Esophagus mucosa (tissue), 1 donor: ENCODE measurements around the gene HAO2. TPM values are rescaled to one million over a fixed set of nuclear protein-coding genes. Genes with fewer than 3 reads are reported as not detected.
"Not testable (repeated sequence)": the region's sequence is repeated elsewhere in the genome, so short reads cannot be mapped to it uniquely, and the experiment has no call there.

Source experiments
- ATAC-seq: fragments of 200-7000 bp; cut with Tn5 transposase; one replicate; pipeline ENCODE4 v1.9.1; 2020
- total RNA-seq: library from RNA; stranded (reverse); gene quantifications from one replicate; pipeline ENCODE4 v1.2.4, GENCODE V29; 2023
- donor health status: DM: yes; HTN: yes; CAD: no.

The HAO2 gene
- total RNA-seq: not detected

GRCh38 chr1:119368554-119368953 lies at the start of gene HAO2:
HAO2 (plus strand) TSS chr1:119368785; CDS start chr1:119381086, 12,301 bp downstream.
- no peak for ATAC-seq

- ATAC-seq: no peak
Observed at GRCh38 chr1:119320100-119320499, 48.5 kb upstream of the HAO2 start.

GRCh38 chr1:119321666-119322419 lies 46.7 kb upstream of the HAO2 start:
- ATAC-seq: no peak

GRCh38 chr1:119323216-119323982 lies 45.2 kb upstream of the HAO2 start:
- no peak for ATAC-seq

GRCh38 chr1:119324198-119324597 lies 44.4 kb upstream of the HAO2 start:
- no peak for ATAC-seq

GRCh38 chr1:119326251-119326650 lies 42.3 kb upstream of the HAO2 start:
- ATAC-seq: no peak

- no peak for ATAC-seq
Observed at GRCh38 chr1:119327094-119327449, 41.5 kb upstream of the HAO2 start.

- peak; percentile 36 for ATAC-seq
Observed at GRCh38 chr1:119327450-119328155, 41.0 kb upstream of the HAO2 start.

GRCh38 chr1:119329541-119330461 lies 38.8 kb upstream of the HAO2 start:
- ATAC-seq: no peak

- ATAC-seq: no peak
Observed at GRCh38 chr1:119330466-119331189, 38.0 kb upstream of the HAO2 start.

GRCh38 chr1:119331190-119331515 lies 37.4 kb upstream of the HAO2 start:
- no peak for ATAC-seq

GRCh38 chr1:119331915-119332314 lies 36.7 kb upstream of the HAO2 start:
- ATAC-seq: no peak

- ATAC-seq: no peak
Observed at GRCh38 chr1:119332622-119333021, 36.0 kb upstream of the HAO2 start.

GRCh38 chr1:119333163-119333896 lies 35.3 kb upstream of the HAO2 start:
- no peak for ATAC-seq

GRCh38 chr1:119333897-119334250 lies 34.7 kb upstream of the HAO2 start:
- not testable (repeated sequence) for ATAC-seq

- ATAC-seq: no peak
Observed at GRCh38 chr1:119336848-119337247, 31.7 kb upstream of the HAO2 start.

- ATAC-seq: no peak
Observed at GRCh38 chr1:119338004-119338403, 30.6 kb upstream of the HAO2 start.

GRCh38 chr1:119338757-119339156 lies 29.8 kb upstream of the HAO2 start:
- ATAC-seq: no peak

GRCh38 chr1:119340861-119341261 lies 27.7 kb upstream of the HAO2 start:
- no peak for ATAC-seq

- no peak for ATAC-seq
Observed at GRCh38 chr1:119341372-119341947, 27.1 kb upstream of the HAO2 start.

GRCh38 chr1:119345398-119345797 lies 23.2 kb upstream of the HAO2 start:
- ATAC-seq: no peak
